ENCODE results near the gene COL20A1. TPM values are rescaled to one million over a fixed set of nuclear protein-coding genes. Genes with fewer than 3 reads are reported as not detected.

COL20A1 gene
- polyA plus RNA-seq, 4 donors = 0.67 to 0.97 (median 0.78) TPM

GRCh38 chr20:63276956-63277355 is 16.0 kb upstream of the COL20A1 start:
- no peak for DNase-seq (ENCODE audit: low read depth in 4 of 4, low spot score in 3 of 4)

DNA sequence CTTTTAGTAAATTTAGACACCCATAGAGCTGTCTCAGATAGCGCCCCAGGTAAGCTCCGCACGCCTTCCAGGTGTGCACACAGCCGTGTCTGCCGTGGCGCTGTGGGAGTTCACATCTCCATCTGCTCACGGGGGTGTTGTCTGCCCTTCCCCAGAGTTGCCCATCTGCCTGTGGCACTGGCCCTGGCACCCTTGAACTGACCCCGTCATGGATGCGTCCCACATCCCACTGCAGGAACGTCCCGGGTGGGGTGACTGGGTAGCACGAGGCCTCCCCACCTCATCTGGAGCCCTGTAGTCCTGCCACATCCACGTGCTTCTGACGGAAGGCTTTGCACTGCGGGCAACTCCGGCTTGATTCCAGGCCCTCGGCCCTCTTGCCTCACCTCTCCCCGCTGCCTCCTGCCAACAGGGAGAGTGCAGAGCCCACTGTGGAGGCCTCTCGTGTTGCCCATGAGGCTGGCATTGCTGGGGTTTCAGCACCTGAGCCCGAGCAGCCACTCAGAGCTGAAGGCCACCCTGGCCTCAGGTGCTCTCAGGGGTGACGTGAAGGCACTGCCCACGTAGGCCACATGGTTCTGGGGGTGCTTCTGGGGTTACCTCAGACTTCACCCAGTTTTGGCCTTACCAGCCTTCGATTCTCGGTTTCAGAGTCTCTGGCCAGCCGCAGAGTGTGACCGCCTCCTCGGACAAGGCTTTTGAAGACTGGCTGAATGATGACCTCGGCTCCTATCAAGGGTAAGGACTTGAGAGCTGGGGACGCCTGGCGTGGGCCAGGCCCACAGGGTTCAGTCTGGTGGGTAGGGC is 15.3 kb upstream of the COL20A1 start:
- no peak for DNase-seq (ENCODE audit: low read depth in 4 of 4, low spot score in 3 of 4)

DNA sequence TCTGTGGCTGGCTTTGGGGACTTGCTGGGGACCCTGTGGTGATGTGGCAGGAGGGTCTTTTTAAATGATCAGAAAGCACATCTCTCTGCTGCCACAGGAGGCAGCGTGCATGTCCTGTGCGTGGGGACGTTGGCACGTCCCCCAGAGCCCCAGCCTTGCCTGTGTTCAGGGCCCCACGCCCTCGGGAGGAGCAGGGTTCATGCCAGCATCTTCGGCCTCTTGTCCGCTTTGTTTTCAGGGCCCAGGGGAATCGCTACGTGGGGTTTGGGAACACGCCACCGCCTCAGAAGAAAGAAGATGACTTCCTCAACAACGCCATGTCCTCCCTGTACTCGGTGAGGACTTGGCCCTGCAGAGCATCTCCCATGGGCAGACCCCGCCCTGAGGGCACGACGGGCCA is 14.3 kb upstream of the COL20A1 start:
- DNase-seq (ENCODE audit: low read depth in 4 of 4, low spot score in 3 of 4) = no peak

DNA sequence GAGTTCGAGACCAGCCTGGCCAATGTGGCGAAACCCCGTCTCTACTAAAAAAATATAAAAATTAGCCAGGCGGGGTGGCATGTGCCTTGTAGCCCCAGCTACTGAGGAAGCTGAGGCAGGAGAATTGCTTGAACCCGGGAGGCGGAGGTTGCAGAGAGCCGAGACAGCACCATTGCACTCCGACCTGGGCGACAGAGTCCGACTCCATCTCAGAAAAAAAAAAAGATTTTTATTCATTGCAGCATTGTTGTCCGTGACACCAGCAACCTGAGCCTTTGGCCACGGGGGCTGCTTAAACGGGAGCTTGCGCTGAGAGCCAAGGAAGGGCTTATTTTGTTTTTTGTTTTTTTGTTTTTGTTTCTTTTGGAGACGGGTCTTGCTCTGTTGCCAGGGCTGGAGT is 13.1 kb upstream of the COL20A1 start:
- DNase-seq (ENCODE audit: low read depth in 4 of 4, low spot score in 3 of 4) = no peak

GRCh38 chr20:63280371-63280770 is 12.6 kb upstream of the COL20A1 start:
- no peak for DNase-seq (ENCODE audit: low read depth in 4 of 4, low spot score in 3 of 4)

DNA sequence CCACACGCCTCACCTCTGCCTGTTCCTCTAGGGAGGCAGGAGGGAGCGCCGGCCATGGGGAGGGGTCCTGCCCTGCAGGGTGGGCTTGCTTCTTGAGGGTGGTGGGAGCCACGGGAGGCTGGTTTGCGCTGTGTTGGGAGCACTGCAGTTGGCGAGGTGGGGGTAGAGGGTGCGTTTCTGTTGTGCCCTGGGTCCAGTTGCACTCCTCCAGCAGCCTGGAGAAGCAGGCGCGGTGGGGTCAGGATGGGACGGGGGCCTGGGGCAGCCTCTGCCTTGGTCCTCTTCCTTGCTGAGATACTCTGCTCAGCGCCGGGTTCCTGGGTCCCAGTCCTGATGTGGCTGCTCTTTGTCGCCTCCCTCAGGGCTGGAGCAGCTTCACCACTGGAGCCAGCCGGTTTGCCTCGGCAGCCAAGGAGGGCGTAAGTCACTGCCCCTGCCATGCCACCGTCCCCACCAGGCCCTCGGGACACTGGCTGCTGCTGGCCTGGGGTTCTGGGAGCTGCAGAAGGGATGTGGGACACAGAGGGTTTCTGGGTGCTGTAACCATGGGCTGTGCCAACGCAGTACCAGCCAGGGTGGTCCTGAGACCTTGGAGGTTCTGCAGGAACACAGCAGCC is 11.9 kb upstream of the COL20A1 start:
- DNase-seq (ENCODE audit: low read depth in 4 of 4, low spot score in 3 of 4) = no peak

- no peak for DNase-seq (ENCODE audit: low read depth in 4 of 4, low spot score in 3 of 4)
Observed at GRCh38 chr20:63281742-63282665, 11.0 kb upstream of the COL20A1 start.

DNA sequence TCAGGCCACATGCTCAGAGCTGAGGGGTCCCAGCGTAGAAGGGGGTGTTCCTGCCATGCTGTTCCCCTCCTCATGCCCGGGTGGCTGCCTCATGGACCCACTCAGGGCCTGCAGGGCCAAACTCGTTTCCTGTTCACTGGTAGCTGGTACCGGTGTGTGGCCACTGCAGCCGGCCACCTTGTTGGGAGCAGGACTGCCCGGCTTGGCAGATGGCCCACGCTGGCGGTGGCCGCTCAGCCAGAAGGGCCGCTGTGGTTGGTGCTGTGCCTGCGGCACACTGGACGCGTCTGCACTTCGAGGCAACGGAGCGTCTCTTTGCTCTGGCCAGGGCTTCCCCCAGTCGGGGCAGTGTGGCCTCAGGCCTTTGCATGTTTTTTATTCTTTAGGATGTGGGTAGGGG is 10.0 kb upstream of the COL20A1 start:
- no peak for DNase-seq (ENCODE audit: low read depth in 4 of 4, low spot score in 3 of 4)

- DNase-seq (ENCODE audit: low read depth in 4 of 4, low spot score in 3 of 4) = no peak
Observed at GRCh38 chr20:63283397-63284082, 9.4 kb upstream of the COL20A1 start.

DNA sequence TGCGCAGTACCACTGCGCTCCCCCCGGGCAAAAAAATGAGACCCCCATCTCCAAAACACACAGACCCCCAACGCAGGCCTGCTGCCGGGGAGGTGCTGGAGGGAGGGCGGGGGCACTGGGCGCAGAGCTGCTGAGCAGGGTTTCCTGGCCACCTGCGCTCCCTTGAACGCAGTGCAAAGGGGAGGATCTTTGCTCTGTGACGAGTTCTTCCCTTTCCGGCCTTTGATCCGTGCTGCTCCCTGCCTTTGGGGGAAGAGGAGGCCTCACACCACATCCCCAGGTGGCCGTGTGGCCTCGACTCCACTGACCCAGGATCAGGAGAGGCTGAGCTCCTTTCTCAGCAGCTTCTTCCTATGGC is 8.9 kb upstream of the COL20A1 start:
- no peak for DNase-seq (ENCODE audit: low read depth in 4 of 4, low spot score in 3 of 4)

DNA sequence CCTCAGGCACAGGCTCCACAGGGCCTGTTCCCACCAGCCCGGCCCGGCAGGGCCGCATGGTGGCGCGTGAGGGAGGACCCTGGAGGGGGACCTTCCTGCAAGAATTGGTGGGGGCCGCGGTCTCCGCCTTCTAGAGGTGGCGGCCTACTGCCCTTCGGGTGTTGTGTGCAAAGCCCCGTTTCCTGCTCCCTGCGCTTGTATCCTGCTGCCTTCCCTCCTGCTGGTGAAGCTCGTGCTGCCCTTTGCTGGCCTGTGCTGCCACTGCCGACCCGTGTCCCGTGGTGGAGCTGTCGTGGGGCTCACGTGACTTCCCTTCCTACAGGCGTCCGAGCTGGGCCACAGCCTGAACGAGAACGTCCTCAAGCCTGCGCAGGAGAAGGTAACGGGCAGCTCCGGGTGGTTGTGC is 8.4 kb upstream of the COL20A1 start:
- no peak for DNase-seq (ENCODE audit: low read depth in 4 of 4, low spot score in 3 of 4)

GRCh38 chr20:63284981-63285524 is 7.9 kb upstream of the COL20A1 start:
- DNase-seq (ENCODE audit: low read depth in 4 of 4, low spot score in 3 of 4) = no peak

- DNase-seq (ENCODE audit: low read depth in 4 of 4, low spot score in 3 of 4) = no peak
Observed at GRCh38 chr20:63285636-63286615, 7.1 kb upstream of the COL20A1 start.

- DNase-seq (ENCODE audit: low read depth in 4 of 4, low spot score in 3 of 4) = no peak
Observed at GRCh38 chr20:63286781-63287696, 5.9 kb upstream of the COL20A1 start.

DNA sequence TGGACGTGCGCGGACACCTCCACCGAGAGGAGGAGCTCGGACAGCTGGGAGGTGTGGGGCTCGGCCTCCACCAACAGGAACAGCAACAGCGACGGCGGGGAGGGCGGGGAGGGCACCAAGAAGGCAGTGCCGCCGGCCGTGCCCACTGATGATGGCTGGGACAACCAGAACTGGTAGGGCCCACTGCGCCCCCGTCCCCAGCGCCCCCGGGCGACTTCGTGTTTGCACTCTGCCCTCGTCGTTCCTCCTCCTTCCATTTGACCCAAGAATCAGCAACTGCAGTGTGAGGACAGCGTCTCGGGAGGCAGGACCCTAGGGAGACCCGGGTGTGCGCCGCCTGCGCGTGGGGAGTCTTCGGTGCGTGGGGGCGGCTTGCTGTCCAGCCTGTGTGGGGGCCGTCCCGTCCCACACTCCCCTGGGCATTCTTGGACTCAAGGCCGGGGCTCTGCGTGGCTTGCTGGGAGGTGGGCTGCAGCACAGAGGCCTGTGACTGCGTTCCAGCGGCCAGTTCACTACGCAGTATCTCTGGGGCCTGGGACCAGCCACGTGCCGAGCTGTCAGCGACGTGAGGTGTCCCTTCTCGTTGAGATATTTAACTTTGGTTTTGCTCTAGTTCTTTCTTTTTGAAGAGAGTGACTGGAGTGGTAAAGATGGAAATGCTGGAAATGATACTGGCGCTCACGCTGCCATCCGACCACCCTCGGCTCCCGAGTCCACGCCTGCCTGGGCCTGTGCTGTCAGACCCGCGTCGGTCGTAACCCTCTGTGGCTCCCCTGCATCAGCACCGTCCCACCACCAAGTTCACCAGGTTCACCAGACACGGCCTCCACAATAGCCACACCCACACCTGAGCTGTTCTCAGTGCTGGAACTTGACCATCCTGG is 5.0 kb upstream of the COL20A1 start:
- no peak for DNase-seq (ENCODE audit: low read depth in 4 of 4, low spot score in 3 of 4)

DNA sequence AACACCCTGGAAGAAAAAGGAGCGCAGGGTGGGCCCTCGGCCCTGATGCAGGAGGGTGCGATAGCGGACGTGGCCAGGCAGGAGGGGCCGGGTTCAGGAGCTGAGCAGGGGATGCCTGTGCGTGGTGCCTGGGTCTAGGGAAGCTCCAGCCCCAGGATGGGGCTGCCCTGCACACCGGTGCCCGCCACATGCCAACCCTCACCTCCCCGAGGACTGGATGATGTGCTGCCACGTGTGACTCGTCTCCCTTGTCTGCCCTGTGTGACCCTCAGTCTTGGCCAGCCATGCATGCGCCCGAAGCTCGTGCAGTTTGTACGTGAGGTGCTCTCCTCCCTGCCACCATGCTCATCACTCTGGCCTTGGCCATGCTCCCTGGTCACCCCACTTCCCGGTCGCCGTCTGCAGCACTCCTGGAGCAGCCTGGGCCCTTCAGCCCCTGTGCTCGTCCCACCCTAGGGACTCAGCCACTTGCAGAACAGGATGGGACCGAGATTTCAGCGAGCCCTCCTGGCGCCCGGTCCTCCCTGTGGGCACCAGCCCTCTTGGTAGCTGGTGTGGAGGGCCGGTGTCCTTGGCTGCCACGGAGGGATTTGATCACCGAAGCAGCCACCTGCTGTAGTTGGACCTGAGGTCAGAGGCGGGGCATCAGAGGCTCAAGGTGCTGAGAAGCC is 4.3 kb upstream of the COL20A1 start:
- no peak for DNase-seq (ENCODE audit: low read depth in 4 of 4, low spot score in 3 of 4)
